K562 (cell line): ENCODE results near the gene RNF181. TPM values are rescaled to one million over a fixed set of nuclear protein-coding genes. Genes with fewer than 3 reads are reported as not detected.
A peak's percentile ranks its signal among the peaks of the same experiment; 100 is the strongest.

Experiments used
- ASH1L ChIP-seq: fragments of 450-650 bp; IDR thresholded peaks from 2 replicates; pipeline ENCODE4 v1.6.1; 2018; ENCODE audit warnings: borderline replicate concordance, mild to moderate bottlenecking, low read depth; ENCODE audit not compliant: partially characterized antibody
- BRF2 ChIP-seq: IDR thresholded peaks from 3 replicates; pipeline ENCODE4 v1.6.1; 2011; ENCODE audit warnings: borderline replicate concordance, mild to moderate bottlenecking; ENCODE audit not compliant: insufficient read length, insufficient read depth
- CBFA2T2 ChIP-seq: fragments of 450-650 bp; conservative IDR thresholded peaks from 2 replicates; pipeline ENCODE4 v1.6.1; 2017; ENCODE audit warnings: mild to moderate bottlenecking
- CCAR2 ChIP-seq: fragments of 200-400 bp; formaldehyde crosslinking; IDR thresholded peaks from 2 replicates; pipeline ENCODE4 v1.6.1; 2017; ENCODE audit warnings: mild to moderate bottlenecking, low read depth, low read length
- CGGBP1 ChIP-seq: fragments of 250-450 bp; sonication (Bioruptor Pico); IDR thresholded peaks from 2 replicates; pipeline ENCODE4 v1.9.0; 2021; ENCODE audit warnings: mild to moderate bottlenecking
- DPF2 ChIP-seq: fragments of 450-650 bp; IDR thresholded peaks from 2 replicates; pipeline ENCODE4 v1.6.1; 2016
- ELF1 ChIP-seq: fragments of 200-800 bp; sonication (Bioruptor generic); IDR thresholded peaks from 2 replicates; pipeline ENCODE4 v1.6.1; 2016; ENCODE audit warnings: missing genetic modification characterization, missing compliant biosample characterization
- KLF6 ChIP-seq: fragments of 250-450 bp; sonication (Bioruptor Pico); IDR thresholded peaks from 2 replicates; pipeline ENCODE4 v1.4.0; 2020; ENCODE audit warnings: mild to moderate bottlenecking, moderate library complexity, borderline replicate concordance
- NR0B1 ChIP-seq: fragments of 450-650 bp; IDR thresholded peaks from one replicate; pipeline ENCODE4 v1.6.1; 2018; ENCODE audit warnings: mild to moderate bottlenecking, moderate library complexity; ENCODE audit not compliant: partially characterized antibody
- NR2C1 ChIP-seq, 2 experiments: fragments of 450-650 bp; IDR thresholded peaks; 2 replicates each; pipeline ENCODE4 v1.6.1; 2017; ENCODE audit warnings: mild to moderate bottlenecking in 2 of 2, antibody characterized with exemption in 1 of 2, inconsistent platforms in 1 of 2, missing compliant biosample characterization in 1 of 2, missing genetic modification characterization in 1 of 2
- PHB2 ChIP-seq: fragments of 450-650 bp; IDR thresholded peaks from 2 replicates; pipeline ENCODE4 v1.6.1; 2017; ENCODE audit warnings: low read depth
- RBFOX2 ChIP-seq: fragments of 200-400 bp; formaldehyde crosslinking; IDR thresholded peaks from 2 replicates; pipeline ENCODE4 v1.6.1; 2017; ENCODE audit warnings: low read depth, mild to moderate bottlenecking, low read length, moderate library complexity
- RHOXF2B ChIP-seq: fragments of 250-450 bp; sonication (Bioruptor Pico); conservative IDR thresholded peaks from 2 replicates; pipeline ENCODE4 v1.5.1; 2021
- SAP30 ChIP-seq: fragments of 200-600 bp; sonication (generic); IDR thresholded peaks from 2 replicates; pipeline ENCODE4 v1.6.1; 2012; ENCODE audit warnings: borderline replicate concordance, low read depth, mild to moderate bottlenecking, moderate library complexity, low read length, control low read depth, inconsistent platforms; ENCODE audit not compliant: insufficient read depth, poor library complexity, severe bottlenecking
- SREBF2 ChIP-seq: sonication (generic); formaldehyde crosslinking; IDR thresholded peaks from 2 replicates; pipeline ENCODE4 v1.4.0; 2020; ENCODE audit warnings: mild to moderate bottlenecking, missing genetic modification reagents
- TEAD1 ChIP-seq, 2 experiments: fragments of 450-650 bp in 1 of 2; sonication (generic) in 1 of 2; formaldehyde crosslinking; IDR thresholded peaks; 2 replicates each; pipeline versions ENCODE4 v1.4.0 to v1.8.0; 2020 to 2022; ENCODE audit warnings: mild to moderate bottlenecking in 2 of 2, missing genetic modification reagents in 1 of 2
- UBTF ChIP-seq, 2 experiments: IDR thresholded peaks; 2 replicates each; pipeline ENCODE4 v1.6.1; 2012; ENCODE audit warnings: improper control_type of control experiment in 2 of 2, low read depth in 2 of 2, low read length in 2 of 2, borderline replicate concordance in 1 of 2
- ZBTB33 ChIP-seq: sonication (generic); formaldehyde crosslinking; IDR thresholded peaks from 2 replicates; pipeline ENCODE4 v1.8.1; 2023; ENCODE audit warnings: mild to moderate bottlenecking, missing genetic modification reagents
- ZNF354B ChIP-seq: fragments of 250-450 bp; sonication (Bioruptor Pico); IDR thresholded peaks from 2 replicates; pipeline ENCODE4 v1.4.0; 2020
- ZNF644 ChIP-seq: fragments of 200-800 bp; sonication (Bioruptor generic); IDR thresholded peaks from 2 replicates; pipeline ENCODE4 v1.6.1; 2016; ENCODE audit warnings: low read depth, missing genetic modification characterization, missing compliant biosample characterization
- polyA plus RNA-seq, 8 experiments: library from polyadenylated mRNA; depleted of rRNA in 4 of 8; stranded (reverse) in 5 of 8; unstranded in 3 of 8; fragments of >200 nt; fragmentation: Nextera tagmentation in 2 of 8; fragmentation: Illumina TruSeq in 1 of 8; extraction: Ambion mirVana in 2 of 8; extraction: Trizol in 1 of 8; gene quantifications; 2 replicates each; pipeline versions ENCODE4 v1.2.1 to v1.2.3, GENCODE V29; 2011 to 2014; ENCODE audit warnings: inconsistent platforms in 1 of 8, missing spikeins in 1 of 8
- total RNA-seq, 7 experiments: library from RNA; depleted of rRNA in 6 of 7; stranded (reverse); fragments of >200 nt in 6 of 7; fragmentation: Illumina TruSeq in 2 of 7; extraction: Trizol in 2 of 7; gene quantifications; 2 replicates each; pipeline versions ENCODE4 v1.2.1 to v1.2.3, GENCODE V29; 2011 to 2021; ENCODE audit warnings: low replicate concordance in 1 of 7

The RNF181 gene
- total and polyA plus RNA-seq, 9 of the 15 experiments (the other 6 are each of a cell fraction or from before 2014, with no cell fraction given): 139 to 492 (median 253) TPM

- 0 out of 4 replicates have a peak, but pooled peaks of 1 of the 2 experiments have one; percentile 53 for TF ChIP-seq UBTF (IDR thresholded peaks at IDR 0.05; ENCODE audit: borderline replicate concordance in 1 of 2, low read depth in 2 of 2, low read length in 2 of 2)
- no peak for TF ChIP-seq ZNF644
- TF ChIP-seq ASH1L: peak; percentile 93
- no peak for TF ChIP-seq ZNF354B (CRISPR knock-in tag)
- 0 out of 2 replicates have a peak, but pooled peaks have one; percentile 51 for TF ChIP-seq KLF6 (CRISPR knock-in tag)
- 0 out of 2 replicates have a peak, but pooled peaks have one; percentile 51 for TF ChIP-seq SREBF2 (CRISPR knock-in tag)
- no peak for TF ChIP-seq PHB2
- no peak for TF ChIP-seq DPF2
- TF ChIP-seq ZBTB33 (CRISPR knock-in tag): no peak
- no peak for TF ChIP-seq RHOXF2B (CRISPR knock-in tag)
- TF ChIP-seq CBFA2T2: peak; percentile 48; the same call in 1 of the 2 replicates
- peak; percentile 91 for TF ChIP-seq RBFOX2
- no peak for TF ChIP-seq NR0B1
- peak; percentile 75 for TF ChIP-seq SAP30
- no peak for TF ChIP-seq CGGBP1 (CRISPR knock-in tag)
- no peak for TF ChIP-seq TEAD1 (CRISPR knock-in tag; IDR thresholded peaks at IDR 0.05)
- no peak for TF ChIP-seq NR2C1 (IDR thresholded peaks at IDR 0.05)
- TF ChIP-seq NR2C1 (tag; IDR thresholded peaks at IDR 0.05): 0 out of 2 replicates have a peak, but pooled peaks have one; percentile 11
- TF ChIP-seq CCAR2: no peak
- TF ChIP-seq BRF2: no peak
- TF ChIP-seq ELF1 (tag): peak; percentile 94
Observed at GRCh38 chr2:85595301-85596025, at the start of gene RNF181 (continued).
